Right cardiac atrium (tissue), 5 donors: ENCODE measurements around the gene NGEF. TPM values are rescaled to one million over a fixed set of nuclear protein-coding genes. Genes with fewer than 3 reads are reported as not detected.

Experiments used
- ATAC-seq, 2 donors: fragments of 200-7000 bp; cut with Tn5 transposase; one replicate each; pipeline versions ENCODE4 v1.8.0 to v1.9.1; 2020; ENCODE audit warnings: moderate library complexity in 2 of 2, mild to moderate bottlenecking in 1 of 2
- DNase-seq, 3 donors: peaks; one replicate each; pipeline ENCODE4 v3.0.0-alpha.2; 2020
- H3K27ac ChIP-seq: one replicate; pipeline ENCODE4 v1.5.1; 2013; ENCODE audit warnings: mild to moderate bottlenecking, low read length, control low read depth, moderate library complexity
- H3K27me3 ChIP-seq: one replicate; pipeline ENCODE4 v1.6.1; 2013; ENCODE audit not compliant: control insufficient read depth, insufficient read depth
- H3K4me1 ChIP-seq: one replicate; pipeline ENCODE4 v1.6.1; 2013; ENCODE audit warnings: low read length; ENCODE audit not compliant: control insufficient read depth, insufficient read depth
- H3K4me3 ChIP-seq: one replicate; pipeline ENCODE4 v1.5.1; 2013; ENCODE audit warnings: low read length, control low read depth
- H3K9me3 ChIP-seq: one replicate; pipeline ENCODE4 v1.6.1; 2013; ENCODE audit warnings: low read length; ENCODE audit not compliant: control insufficient read depth
- WGBS: extraction: QIAGEN DNeasy Blood & Tissue Kit; methylation state at CpG from one replicate; pipeline ENCODE4 v1.1.7; 2013; 5-methylcytosine and 5-hydroxymethylcytosine counted together
- intact Hi-C, 4 donors: fragments of 100-400 bp; cut with DNase I; formaldehyde crosslinking; loops; one replicate each; pipeline versions ENCODE4 v1.11.0 to v1.14.0; 2022 to 2023
- polyA plus RNA-seq: library from polyadenylated mRNA; stranded (reverse); fragments of 200-250 nt; gene quantifications from one replicate; pipeline ENCODE4 v1.2.3, GENCODE V29; 2013
- total RNA-seq, 4 donors: library from RNA; stranded (reverse); fragmentation: NEBNext Ultra II Directional; extraction: Animal tissue kit (Norgen Biotek cat#: 25700); gene quantifications; one replicate each; pipeline ENCODE4 v1.2.1, GENCODE V29; 2021
- donor health status: healthy with polysubstance abuse.
- donor health status: DM: no; HTN: yes; CAD: no.
- donor health status: DM: no; HTN: no; CAD: no.
- donor health status: DM: no; HTN: yes; CAD: no; lungs with severe emphysema.
- donor health status: DM: yes; HTN: yes; CAD: no.

NGEF gene
- total and polyA plus RNA-seq, 5 donors, result 1.5 to 4.2 (median 2.7) TPM

- H3K27me3 ChIP-seq, result no peaks in the 10 kb centered on the region
- no peak for ATAC-seq
- no peaks in the 10 kb centered on the region for H3K4me1 ChIP-seq
- WGBS, result 87% methylated on average over 21 of the region's 21 CpGs
- no peak within 1 kb of the TSS for H3K4me3 ChIP-seq
- no peaks in the 10 kb centered on the region for H3K9me3 ChIP-seq
- H3K27ac ChIP-seq, result no peak within 1 kb of the TSS
- no peak for DNase-seq
- intact Hi-C loops, result loop anchor here in 1 of 4 donors (10.0 kb wide), 1 partner anchor 385 kb away; the partner anchor contains the start of gene ATG16L1
Observed at GRCh38 chr2:232870018-232870765, 142.9 kb downstream of the NGEF start, which contains the start of gene SNORC. Gene SNORC, plus strand, starts transcription at chr2:232870264. Its CDS starts 78 bp downstream, at chr2:232870342.

DNA sequence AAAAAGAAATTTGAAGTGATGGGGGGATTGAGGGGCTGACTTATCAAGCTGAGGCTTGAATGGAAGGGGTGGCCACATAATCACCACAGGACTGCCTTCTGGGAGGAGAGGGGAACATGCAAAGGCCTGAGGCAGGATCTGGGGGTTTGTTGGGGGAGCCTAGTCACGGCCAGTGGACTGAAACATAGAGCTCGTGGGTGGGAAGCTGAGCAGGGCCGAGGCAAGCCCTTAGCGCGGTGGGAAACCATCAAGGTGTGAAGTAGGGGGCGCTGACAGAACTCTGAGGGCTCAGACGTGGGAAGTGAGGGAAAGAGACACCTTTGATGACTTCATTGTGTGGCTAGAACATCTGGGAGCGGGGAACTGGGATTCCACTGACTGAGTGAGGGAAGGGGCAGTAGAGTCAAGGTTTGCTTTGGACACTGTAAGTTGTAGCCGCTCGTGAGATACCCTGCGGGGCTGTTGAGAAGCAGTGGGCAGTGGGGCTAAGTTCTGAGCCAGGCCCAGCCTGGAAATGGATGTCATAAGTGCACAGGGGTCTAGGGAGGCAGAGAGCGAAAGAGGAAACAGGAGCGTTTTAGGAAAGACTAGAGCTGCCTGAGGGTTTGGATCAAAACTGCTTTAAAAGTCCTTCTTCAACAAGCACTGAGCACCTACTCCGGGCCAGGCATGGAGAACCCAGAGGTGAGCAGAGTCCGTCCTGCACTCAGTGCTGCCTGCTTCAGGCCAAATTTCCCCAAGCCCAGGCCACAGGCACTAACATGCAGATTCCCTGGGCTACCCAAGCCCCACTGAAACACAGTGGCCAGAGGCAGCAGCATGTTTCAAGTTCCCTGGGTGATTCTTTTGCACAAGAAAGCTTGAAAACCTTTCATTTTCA, 143.7 kb downstream of the NGEF start:
- DNase-seq, result no peak
- ATAC-seq, result no peak
- Histone ChIP-seq H3K27me3 (no peaks in the 10 kb centered on the region), H3K4me3 (no peak overlapping the region), H3K27ac (no peak overlapping the region), H3K9me3 (no peaks in the 10 kb centered on the region), H3K4me1 (no peaks in the 10 kb centered on the region)
- WGBS, result 64% methylated on average over 15 of the region's 15 CpGs
- intact Hi-C loops, result loop anchor here in 1 of 4 donors (10.0 kb wide), 1 partner anchor 385 kb away; the partner anchor contains the start of gene ATG16L1

GRCh38 chr2:232866104-232866503, 147.0 kb downstream of the NGEF start:
- H3K4me3 ChIP-seq, result no peak overlapping the region
- no peak for ATAC-seq
- H3K27ac ChIP-seq, result no peak overlapping the region
- WGBS, result 80% methylated on average over 4 of the region's 4 CpGs
- H3K4me1 ChIP-seq, result no peaks in the 10 kb centered on the region
- DNase-seq, result no peak
- no peaks in the 10 kb centered on the region for H3K9me3 ChIP-seq
- H3K27me3 ChIP-seq, result no peaks in the 10 kb centered on the region
- intact Hi-C loops, result no loop called here

GRCh38 chr2:232865165-232865564, 147.9 kb downstream of the NGEF start:
- no peak overlapping the region for H3K27ac ChIP-seq
- no peak for ATAC-seq
- no peaks in the 10 kb centered on the region for H3K4me1 ChIP-seq
- 98% methylated on average over 1 of the region's 1 CpG for WGBS
- H3K4me3 ChIP-seq, result no peak overlapping the region
- DNase-seq, result no peak
- intact Hi-C loops, result no loop called here
- H3K27me3 ChIP-seq, result no peaks in the 10 kb centered on the region
- H3K9me3 ChIP-seq, result no peaks in the 10 kb centered on the region

- H3K27me3 ChIP-seq, result no peaks in the 10 kb centered on the region
- H3K9me3 ChIP-seq, result no peaks in the 10 kb centered on the region
- H3K4me1 ChIP-seq, result no peaks in the 10 kb centered on the region
- intact Hi-C loops, result no loop called here
- ATAC-seq, result no peak
- DNase-seq, result no peak
- no peak overlapping the region for H3K27ac ChIP-seq
- no peak overlapping the region for H3K4me3 ChIP-seq
- WGBS, result 92% methylated on average over 2 of the region's 2 CpGs
Observed at GRCh38 chr2:232863996-232864395, 149.1 kb downstream of the NGEF start.

DNA sequence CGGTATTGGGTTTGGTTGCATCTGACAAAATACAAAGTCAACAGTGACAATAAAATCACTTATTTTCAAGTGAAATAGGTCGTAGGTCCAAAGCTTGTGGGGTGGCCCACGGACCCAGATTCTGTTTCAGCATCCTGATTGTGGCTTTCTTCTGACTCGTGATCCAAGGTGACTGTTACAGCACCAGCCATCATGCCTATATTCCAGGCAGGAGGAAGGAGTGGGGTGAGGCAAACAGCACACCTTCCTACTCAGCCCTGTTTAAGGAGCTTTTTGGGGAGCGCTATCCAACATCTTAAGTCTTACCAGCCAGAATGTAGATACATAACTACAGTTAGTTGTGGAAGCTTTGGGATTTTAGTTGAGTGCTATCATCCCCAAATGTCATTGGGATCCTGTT, 151.7 kb downstream of the NGEF start:
- Histone ChIP-seq H3K9me3 (no peaks in the 10 kb centered on the region), H3K27ac (no peak overlapping the region), H3K4me1 (no peaks in the 10 kb centered on the region), H3K27me3 (no peaks in the 10 kb centered on the region), H3K4me3 (no peak overlapping the region)
- WGBS, result 96% methylated on average over 5 of the region's 5 CpGs
- ATAC-seq (no peak), DNase-seq (no peak)
- intact Hi-C loops, result no loop called here

GRCh38 chr2:232860593-232861241, 152.3 kb downstream of the NGEF start:
- no peak for ATAC-seq
- intact Hi-C loops, result no loop called here
- 87% methylated on average over 9 of the region's 9 CpGs for WGBS

GRCh38 chr2:232859385-232859916, 153.6 kb downstream of the NGEF start:
- Histone ChIP-seq H3K9me3 (no peaks in the 10 kb centered on the region), H3K27me3 (no peaks in the 10 kb centered on the region), H3K27ac (no peak overlapping the region), H3K4me3 (no peak overlapping the region), H3K4me1 (no peaks in the 10 kb centered on the region)
- ATAC-seq (no peak), DNase-seq (no peak)
- intact Hi-C loops, result loop anchor here in 2 of 4 donors (10.0 kb wide), 2 partner anchors 195 to 395 kb away; partner anchors contain the start of gene ATG16L1 (in 1 of the 2)
- 93% methylated on average over 4 of the region's 4 CpGs for WGBS

More at GRCh38 chr2:232860593-232861241, 152.3 kb downstream of the NGEF start:
- Histone ChIP-seq H3K4me1 (no peaks in the 10 kb centered on the region), H3K27ac (no peak overlapping the region), H3K4me3 (no peak overlapping the region), H3K9me3 (no peaks in the 10 kb centered on the region), H3K27me3 (no peaks in the 10 kb centered on the region)
- no peak for DNase-seq

- ATAC-seq, result no peak
- DNase-seq, result no peak
- H3K27me3 ChIP-seq, result no peaks in the 10 kb centered on the region
- no peaks in the 10 kb centered on the region for H3K4me1 ChIP-seq
- H3K4me3 ChIP-seq, result no peak overlapping the region
- H3K9me3 ChIP-seq, result no peaks in the 10 kb centered on the region
- 78% methylated on average over 4 of the region's 4 CpGs for WGBS
- H3K27ac ChIP-seq, result no peak overlapping the region
- intact Hi-C loops, result loop anchor here in 2 of 4 donors (10.0 kb wide), 2 partner anchors 198 to 398 kb away; partner anchors contain the start of gene ATG16L1 (in 1 of the 2)
Observed at GRCh38 chr2:232857158-232857563, 155.9 kb downstream of the NGEF start.

DNA sequence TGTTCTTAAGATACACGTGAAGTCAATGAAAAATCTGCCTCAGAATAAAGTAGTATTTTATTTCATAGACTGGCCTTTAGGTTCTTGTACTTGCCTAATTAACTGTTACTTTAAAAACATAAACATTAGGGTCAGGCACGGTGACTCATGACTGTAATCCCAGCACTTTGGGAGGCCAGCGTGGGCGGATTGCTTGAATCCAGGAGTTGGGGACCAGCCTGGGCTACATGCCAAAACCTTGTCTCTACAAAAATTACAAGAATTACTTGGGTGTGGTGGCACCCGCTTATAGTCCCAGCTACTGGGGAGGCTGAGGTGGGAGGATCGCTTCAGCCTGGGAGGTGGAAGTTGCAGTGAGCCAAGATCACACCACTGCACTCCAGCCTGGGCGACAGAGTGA, 159.0 kb downstream of the NGEF start:
- no peak overlapping the region for H3K4me3 ChIP-seq
- no peaks in the 10 kb centered on the region for H3K27me3 ChIP-seq
- H3K9me3 ChIP-seq, result no peaks in the 10 kb centered on the region
- 52% methylated on average over 7 of the region's 7 CpGs for WGBS
- intact Hi-C loops, result loop anchor here (5.0 to 10.0 kb wide), 4 partner anchors 198 to 401 kb away; partner anchors contain the start of gene ATG16L1 (in 3 of the 4)
- peak in 1 of 2 donors; percentile 69 for ATAC-seq
- no peak overlapping the region for H3K27ac ChIP-seq
- H3K4me1 ChIP-seq, result peaks cover 1% of the 10 kb centered on the region
- peak in 1 of 3 donors; percentile 51 for DNase-seq
